OCI-LY1 (cell line): ENCODE data around the gene FILIP1L.

Experiments
- EZH2 ChIP-seq: fragments of 200-600 bp; sonication (generic), shearing (Covaris generic); IDR thresholded peaks from 2 replicates; pipeline ENCODE4 v1.8.0; 2017; ENCODE audit warnings: borderline replicate concordance, mixed run types, mild to moderate bottlenecking, antibody characterized with exemption, low read length, moderate library complexity, mixed read lengths
- TF ChIP-seq, protein P1 (sequence below): fragments of 200-600 bp; sonication (generic), shearing (Covaris generic); IDR thresholded peaks from 2 replicates; pipeline ENCODE4 v1.5.1; 2017; ENCODE audit warnings: mild to moderate bottlenecking, antibody characterized with exemption, low read length, moderate library complexity, mixed read lengths

DNA sequence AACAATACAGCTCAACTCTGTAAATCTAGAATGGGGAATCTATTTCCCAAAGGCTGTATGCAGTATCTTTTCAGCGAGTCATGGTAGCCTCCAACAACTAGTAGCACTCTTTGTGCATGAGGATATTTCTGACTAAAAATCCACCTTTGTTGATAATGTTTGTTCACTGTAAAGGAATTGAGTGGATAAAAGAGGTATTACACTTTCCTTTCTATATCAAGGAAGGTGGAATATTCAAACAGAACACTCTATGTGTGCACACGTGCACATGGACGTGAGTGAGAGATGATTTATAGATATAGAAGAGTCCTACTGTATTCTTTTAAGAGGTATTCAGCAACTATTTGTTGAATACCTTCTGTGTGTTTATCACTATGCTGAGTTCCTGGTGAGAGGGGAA lies 228.4 kb downstream of the FILIP1L start:
- TF ChIP-seq, protein P1, sequence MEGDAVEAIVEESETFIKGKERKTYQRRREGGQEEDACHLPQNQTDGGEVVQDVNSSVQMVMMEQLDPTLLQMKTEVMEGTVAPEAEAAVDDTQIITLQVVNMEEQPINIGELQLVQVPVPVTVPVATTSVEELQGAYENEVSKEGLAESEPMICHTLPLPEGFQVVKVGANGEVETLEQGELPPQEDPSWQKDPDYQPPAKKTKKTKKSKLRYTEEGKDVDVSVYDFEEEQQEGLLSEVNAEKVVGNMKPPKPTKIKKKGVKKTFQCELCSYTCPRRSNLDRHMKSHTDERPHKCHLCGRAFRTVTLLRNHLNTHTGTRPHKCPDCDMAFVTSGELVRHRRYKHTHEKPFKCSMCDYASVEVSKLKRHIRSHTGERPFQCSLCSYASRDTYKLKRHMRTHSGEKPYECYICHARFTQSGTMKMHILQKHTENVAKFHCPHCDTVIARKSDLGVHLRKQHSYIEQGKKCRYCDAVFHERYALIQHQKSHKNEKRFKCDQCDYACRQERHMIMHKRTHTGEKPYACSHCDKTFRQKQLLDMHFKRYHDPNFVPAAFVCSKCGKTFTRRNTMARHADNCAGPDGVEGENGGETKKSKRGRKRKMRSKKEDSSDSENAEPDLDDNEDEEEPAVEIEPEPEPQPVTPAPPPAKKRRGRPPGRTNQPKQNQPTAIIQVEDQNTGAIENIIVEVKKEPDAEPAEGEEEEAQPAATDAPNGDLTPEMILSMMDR: no peak
- TF ChIP-seq EZH2: no peak
